ENCODE measurements around the gene OAS3.
A peak's percentile ranks its signal among the peaks of the same experiment; 100 is the strongest.

OAS3 gene

GRCh38 chr12:112978163-112979040, 40.1 kb downstream of the OAS3 start, which contains the start of gene OAS2:
Gene OAS2 (plus strand): TSS chr12:112978519. CDS start chr12:112978609, 90 bp downstream.
- H3K4me3 ChIP-seq (ENCODE audit: low read length, poor library complexity, severe bottlenecking) = peak within 1 kb of the TSS; percentile 80
- no peaks in the 10 kb centered on the region for H3K9me2 ChIP-seq (replicated peaks; ENCODE audit: low read depth, low read length)
- peak within 1 kb of the TSS; percentile 81 for H3K9ac ChIP-seq (ENCODE audit: low read depth, low read length, poor library complexity, severe bottlenecking)
- H3K36me3 ChIP-seq (ENCODE audit: insufficient read depth, low read length) = no peaks in the 10 kb centered on the region
- no peaks in the 10 kb centered on the region for H4K20me1 ChIP-seq (ENCODE audit: insufficient read depth, low read length, poor library complexity, severe bottlenecking)
- H2AFZ ChIP-seq (ENCODE audit: low read length) = peak within 1 kb of the TSS; percentile 84
- H3K4me2 ChIP-seq (ENCODE audit: low read depth, low read length, poor library complexity, severe bottlenecking) = peak within 1 kb of the TSS; percentile 81
- peaks cover 8% of the 10 kb centered on the region; the same call in 1 of the 2 replicates for H3K79me2 ChIP-seq (ENCODE audit: insufficient read depth, low read length)
- H3K4me1 ChIP-seq (ENCODE audit: insufficient read depth, low read length, poor library complexity, severe bottlenecking) = peaks cover 24% of the 10 kb centered on the region
- no peaks in the 10 kb centered on the region for H3K27me3 ChIP-seq (ENCODE audit: insufficient read depth, low read length, poor library complexity, severe bottlenecking)
- no peaks in the 10 kb centered on the region for H3K9me3 ChIP-seq (ENCODE audit: insufficient read depth, low read depth, low read length)
- no peak for TF ChIP-seq CTCF (conservative IDR thresholded peaks at IDR 0.05; ENCODE audit: low read length)
- TF ChIP-seq EZH2phosphoT487 (IDR thresholded peaks at IDR 0.05; ENCODE audit: borderline replicate concordance) = no peak
- no peaks in the 10 kb centered on the region for H3F3A ChIP-seq (ENCODE audit: low read depth)

- H3K79me2 ChIP-seq (ENCODE audit: insufficient read depth, low read length) = peaks cover 8% of the 10 kb centered on the region; the same call in 1 of the 2 replicates
- no peaks in the 10 kb centered on the region for H3F3A ChIP-seq (ENCODE audit: low read depth)
- H3K4me3 ChIP-seq (ENCODE audit: low read length, poor library complexity, severe bottlenecking) = peak overlapping the region; percentile 80
- H3K4me1 ChIP-seq (ENCODE audit: insufficient read depth, low read length, poor library complexity, severe bottlenecking) = peaks cover 24% of the 10 kb centered on the region
- peak overlapping the region; percentile 81 for H3K4me2 ChIP-seq (ENCODE audit: low read depth, low read length, poor library complexity, severe bottlenecking)
- no peaks in the 10 kb centered on the region for H3K9me3 ChIP-seq (ENCODE audit: insufficient read depth, low read depth, low read length)
- no peaks in the 10 kb centered on the region for H4K20me1 ChIP-seq (ENCODE audit: insufficient read depth, low read length, poor library complexity, severe bottlenecking)
- no peaks in the 10 kb centered on the region for H3K27me3 ChIP-seq (ENCODE audit: insufficient read depth, low read length, poor library complexity, severe bottlenecking)
- no peaks in the 10 kb centered on the region for H3K36me3 ChIP-seq (ENCODE audit: insufficient read depth, low read length)
- peak overlapping the region; percentile 81 for H3K9ac ChIP-seq (ENCODE audit: low read depth, low read length, poor library complexity, severe bottlenecking)
- no peaks in the 10 kb centered on the region for H3K9me2 ChIP-seq (replicated peaks; ENCODE audit: low read depth, low read length)
- TF ChIP-seq CTCF (conservative IDR thresholded peaks at IDR 0.05; ENCODE audit: low read length) = no peak
- TF ChIP-seq EZH2phosphoT487 (IDR thresholded peaks at IDR 0.05; ENCODE audit: borderline replicate concordance) = no peak
- peak overlapping the region; percentile 84; the same call in 1 of the 2 replicates for H2AFZ ChIP-seq (ENCODE audit: low read length)
Observed at GRCh38 chr12:112979041-112979680, 40.9 kb downstream of the OAS3 start.

GRCh38 chr12:112980491-112981158, 42.4 kb downstream of the OAS3 start:
- H3K9me2 ChIP-seq (replicated peaks; ENCODE audit: low read depth, low read length) = no peaks in the 10 kb centered on the region
- H3K4me1 ChIP-seq (ENCODE audit: insufficient read depth, low read length, poor library complexity, severe bottlenecking) = peaks cover 24% of the 10 kb centered on the region
- H4K20me1 ChIP-seq (ENCODE audit: insufficient read depth, low read length, poor library complexity, severe bottlenecking) = no peaks in the 10 kb centered on the region
- H3K4me3 ChIP-seq (ENCODE audit: low read length, poor library complexity, severe bottlenecking) = peak overlapping the region; percentile 80
- H3K27me3 ChIP-seq (ENCODE audit: insufficient read depth, low read length, poor library complexity, severe bottlenecking) = no peaks in the 10 kb centered on the region
- H2AFZ ChIP-seq (ENCODE audit: low read length) = no peak overlapping the region
- no peaks in the 10 kb centered on the region for H3K36me3 ChIP-seq (ENCODE audit: insufficient read depth, low read length)
- peaks cover 7% of the 10 kb centered on the region for H3K9me3 ChIP-seq (ENCODE audit: insufficient read depth, low read depth, low read length)
- TF ChIP-seq EZH2phosphoT487 (IDR thresholded peaks at IDR 0.05; ENCODE audit: borderline replicate concordance) = no peak
- TF ChIP-seq CTCF (conservative IDR thresholded peaks at IDR 0.05; ENCODE audit: low read length) = no peak
- H3K79me2 ChIP-seq (ENCODE audit: insufficient read depth, low read length) = peaks cover 8% of the 10 kb centered on the region; the same call in 1 of the 2 replicates
- no peak overlapping the region for H3K9ac ChIP-seq (ENCODE audit: low read depth, low read length, poor library complexity, severe bottlenecking)
- H3K4me2 ChIP-seq (ENCODE audit: low read depth, low read length, poor library complexity, severe bottlenecking) = peak overlapping the region; percentile 81
- no peaks in the 10 kb centered on the region for H3F3A ChIP-seq (ENCODE audit: low read depth)
